ENCODE measurements around the gene MED9.

GRCh38 chr17:17523731-17524490 is 47.1 kb downstream of the MED9 start:
- TF ChIP-seq, protein P1, sequence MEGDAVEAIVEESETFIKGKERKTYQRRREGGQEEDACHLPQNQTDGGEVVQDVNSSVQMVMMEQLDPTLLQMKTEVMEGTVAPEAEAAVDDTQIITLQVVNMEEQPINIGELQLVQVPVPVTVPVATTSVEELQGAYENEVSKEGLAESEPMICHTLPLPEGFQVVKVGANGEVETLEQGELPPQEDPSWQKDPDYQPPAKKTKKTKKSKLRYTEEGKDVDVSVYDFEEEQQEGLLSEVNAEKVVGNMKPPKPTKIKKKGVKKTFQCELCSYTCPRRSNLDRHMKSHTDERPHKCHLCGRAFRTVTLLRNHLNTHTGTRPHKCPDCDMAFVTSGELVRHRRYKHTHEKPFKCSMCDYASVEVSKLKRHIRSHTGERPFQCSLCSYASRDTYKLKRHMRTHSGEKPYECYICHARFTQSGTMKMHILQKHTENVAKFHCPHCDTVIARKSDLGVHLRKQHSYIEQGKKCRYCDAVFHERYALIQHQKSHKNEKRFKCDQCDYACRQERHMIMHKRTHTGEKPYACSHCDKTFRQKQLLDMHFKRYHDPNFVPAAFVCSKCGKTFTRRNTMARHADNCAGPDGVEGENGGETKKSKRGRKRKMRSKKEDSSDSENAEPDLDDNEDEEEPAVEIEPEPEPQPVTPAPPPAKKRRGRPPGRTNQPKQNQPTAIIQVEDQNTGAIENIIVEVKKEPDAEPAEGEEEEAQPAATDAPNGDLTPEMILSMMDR (IDR thresholded peaks at IDR 0.05): no peak
- no peak for TF ChIP-seq POLR2A (IDR thresholded peaks at IDR 0.05)
